AG04450 (cell line): ENCODE data around the gene TRIP10. TPM values are rescaled to one million over a fixed set of nuclear protein-coding genes. Genes with fewer than 3 reads are reported as not detected.

ENCODE experiments used
- CTCF ChIA-PET: fragments of 300-600, 350-600 bp; formaldehyde crosslinking; extraction: SDS; loops from one replicate; lab custom pipeline; 2022; ENCODE audit warnings: antibody characterized with exemption, inconsistent platforms; lab: Charles Lee
- POLR2A ChIA-PET: fragments of 350-600 bp; formaldehyde crosslinking; extraction: SDS; loops from one replicate; lab custom pipeline; 2021; ENCODE audit warnings: antibody characterized with exemption, inconsistent platforms; lab: Yijun Ruan, JAX
- DNase-seq: peaks from one replicate; pipeline ENCODE4 v3.0.0-alpha.2; 2011; ENCODE audit warnings: low read depth, low spot score
- H3K27ac ChIP-seq: one replicate; pipeline ENCODE4 v1.5.1; 2012; ENCODE audit warnings: low read depth, low read length, control low read depth
- H3K27me3 ChIP-seq: one replicate; pipeline ENCODE4 v1.6.0; 2012; ENCODE audit warnings: low read length; ENCODE audit not compliant: control insufficient read depth, insufficient read depth
- H3K4me3 ChIP-seq: 2 replicates; pipeline ENCODE4 v1.5.1; 2011; ENCODE audit warnings: mild to moderate bottlenecking, low read depth, low read length, control low read depth
- H3K9me3 ChIP-seq: 2 replicates; pipeline ENCODE4 v1.5.1; 2012; ENCODE audit warnings: low read length; ENCODE audit not compliant: control insufficient read depth, insufficient read depth
- polyA plus RNA-seq: library from polyadenylated mRNA; depleted of rRNA; stranded (reverse); fragments of >200 nt; gene quantifications from 2 replicates; pipeline ENCODE4 v1.2.3, GENCODE V29; 2011
- TF ChIP-seq, protein P1 (sequence below): IDR thresholded peaks from 2 replicates; pipeline ENCODE4 v1.5.1; 2011; ENCODE audit warnings: low read depth, low read length, control low read depth, inconsistent platforms

Gene TRIP10
- polyA plus RNA-seq, 1 experiment = 29.3 TPM

DNA sequence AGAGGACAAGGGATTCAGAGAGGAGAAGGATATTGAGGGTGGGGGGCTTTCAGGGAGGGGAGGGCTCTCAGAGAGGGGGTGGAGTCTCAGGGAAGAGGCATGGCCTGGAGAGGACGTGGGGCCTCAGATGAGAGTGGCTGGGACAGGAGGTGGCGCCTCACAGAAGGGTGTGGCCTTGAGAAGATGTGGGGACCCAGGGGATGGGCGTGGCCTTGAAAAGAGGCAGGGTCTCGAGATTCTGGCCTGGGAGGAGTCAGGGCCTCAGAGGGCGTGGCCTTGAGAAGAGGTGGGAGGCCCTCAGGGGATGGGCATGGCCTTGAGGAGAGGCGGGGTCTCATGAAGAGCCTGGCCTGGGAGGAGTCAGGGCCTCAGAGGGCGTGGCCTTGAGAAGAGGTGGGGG is 45.8 kb upstream of the TRIP10 start:
- TF ChIP-seq, protein P1, sequence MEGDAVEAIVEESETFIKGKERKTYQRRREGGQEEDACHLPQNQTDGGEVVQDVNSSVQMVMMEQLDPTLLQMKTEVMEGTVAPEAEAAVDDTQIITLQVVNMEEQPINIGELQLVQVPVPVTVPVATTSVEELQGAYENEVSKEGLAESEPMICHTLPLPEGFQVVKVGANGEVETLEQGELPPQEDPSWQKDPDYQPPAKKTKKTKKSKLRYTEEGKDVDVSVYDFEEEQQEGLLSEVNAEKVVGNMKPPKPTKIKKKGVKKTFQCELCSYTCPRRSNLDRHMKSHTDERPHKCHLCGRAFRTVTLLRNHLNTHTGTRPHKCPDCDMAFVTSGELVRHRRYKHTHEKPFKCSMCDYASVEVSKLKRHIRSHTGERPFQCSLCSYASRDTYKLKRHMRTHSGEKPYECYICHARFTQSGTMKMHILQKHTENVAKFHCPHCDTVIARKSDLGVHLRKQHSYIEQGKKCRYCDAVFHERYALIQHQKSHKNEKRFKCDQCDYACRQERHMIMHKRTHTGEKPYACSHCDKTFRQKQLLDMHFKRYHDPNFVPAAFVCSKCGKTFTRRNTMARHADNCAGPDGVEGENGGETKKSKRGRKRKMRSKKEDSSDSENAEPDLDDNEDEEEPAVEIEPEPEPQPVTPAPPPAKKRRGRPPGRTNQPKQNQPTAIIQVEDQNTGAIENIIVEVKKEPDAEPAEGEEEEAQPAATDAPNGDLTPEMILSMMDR = no peak
- ChIA-PET CTCF (no interaction called here), POLR2A (no interaction called here)
- H3K27ac ChIP-seq = no peak overlapping the region
- H3K27me3 ChIP-seq = no peaks in the 10 kb centered on the region
- DNase-seq = no peak
- no peak overlapping the region for H3K4me3 ChIP-seq
- H3K9me3 ChIP-seq = peaks cover 19% of the 10 kb centered on the region

DNA sequence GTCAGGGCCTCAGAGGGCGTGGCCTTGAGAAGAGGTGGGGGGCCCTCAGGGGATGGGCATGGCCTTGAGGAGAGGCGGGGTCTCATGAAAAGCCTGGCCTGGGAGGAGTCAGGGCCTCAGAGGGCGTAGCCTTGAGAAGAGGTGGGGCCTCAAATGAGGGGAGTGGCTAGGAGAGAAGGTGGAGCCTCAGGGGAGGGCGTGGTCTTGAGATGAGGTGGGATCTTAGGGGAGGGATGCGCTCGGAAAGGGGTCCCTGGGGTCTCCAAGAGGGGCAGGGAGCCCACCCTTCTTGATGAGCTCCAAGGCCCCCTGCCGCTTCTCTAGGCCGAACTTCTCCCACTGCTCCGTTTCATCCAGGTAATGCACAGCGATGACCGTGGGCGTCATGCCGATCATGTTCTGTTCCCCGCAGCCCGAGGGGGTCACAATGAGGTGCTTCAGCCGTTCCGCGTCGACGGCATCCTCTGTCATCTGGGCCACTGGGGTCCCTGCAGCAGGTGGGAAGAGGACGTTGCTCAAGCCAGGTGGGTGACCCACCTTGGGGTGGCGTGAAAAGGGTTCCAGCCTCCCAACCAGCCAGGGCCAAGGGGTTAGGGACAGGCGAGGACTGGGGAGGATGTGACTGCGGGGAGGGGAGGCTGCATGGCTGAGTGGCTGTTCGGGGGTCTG is 45.2 kb upstream of the TRIP10 start:
- ChIA-PET POLR2A (no interaction called here), CTCF (no interaction called here)
- TF ChIP-seq, protein P1 = no peak
- no peak for DNase-seq
- no peak overlapping the region for H3K27ac ChIP-seq
- H3K4me3 ChIP-seq = no peak overlapping the region
- peaks cover 19% of the 10 kb centered on the region for H3K9me3 ChIP-seq
- no peaks in the 10 kb centered on the region for H3K27me3 ChIP-seq

DNA sequence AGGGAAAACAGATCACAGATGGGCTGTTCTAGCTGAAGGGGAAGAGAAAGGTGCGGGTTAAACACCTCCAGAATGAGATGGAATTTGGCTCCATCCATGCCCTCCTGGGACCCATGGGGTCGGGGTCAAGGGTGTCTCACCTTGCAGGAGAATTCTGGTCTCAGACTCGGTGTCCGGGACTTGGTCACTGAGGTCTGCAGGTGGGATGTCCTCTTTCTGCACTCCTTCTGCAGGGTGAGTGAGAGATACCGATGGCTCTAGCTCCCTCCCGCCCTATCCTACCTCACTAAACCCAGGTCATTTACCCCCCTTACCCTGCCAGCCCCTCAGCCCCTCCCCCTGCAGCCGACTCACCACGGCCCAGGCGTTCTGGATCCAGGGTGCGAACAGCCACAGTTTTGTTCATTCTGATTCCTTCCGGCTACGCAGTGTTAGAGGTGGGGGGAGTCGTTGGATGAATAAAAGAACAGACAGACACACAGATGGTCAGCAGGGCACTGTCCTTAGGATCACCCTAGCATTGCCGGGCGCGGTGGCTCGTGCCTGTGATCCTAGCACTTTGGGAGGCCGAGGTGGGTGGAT is 43.1 kb upstream of the TRIP10 start:
- no peak for DNase-seq
- Histone ChIP-seq H3K27ac (no peak overlapping the region), H3K9me3 (peaks cover 19% of the 10 kb centered on the region), H3K27me3 (no peaks in the 10 kb centered on the region), H3K4me3 (no peak overlapping the region)
- ChIA-PET POLR2A (no interaction called here), CTCF (interaction anchor here (1.7 kb wide), 1 partner anchor 167 kb away, joined by 4 read pairs; no protein-coding TSS in a partner anchor)
- TF ChIP-seq, protein P1 = no peak

DNA sequence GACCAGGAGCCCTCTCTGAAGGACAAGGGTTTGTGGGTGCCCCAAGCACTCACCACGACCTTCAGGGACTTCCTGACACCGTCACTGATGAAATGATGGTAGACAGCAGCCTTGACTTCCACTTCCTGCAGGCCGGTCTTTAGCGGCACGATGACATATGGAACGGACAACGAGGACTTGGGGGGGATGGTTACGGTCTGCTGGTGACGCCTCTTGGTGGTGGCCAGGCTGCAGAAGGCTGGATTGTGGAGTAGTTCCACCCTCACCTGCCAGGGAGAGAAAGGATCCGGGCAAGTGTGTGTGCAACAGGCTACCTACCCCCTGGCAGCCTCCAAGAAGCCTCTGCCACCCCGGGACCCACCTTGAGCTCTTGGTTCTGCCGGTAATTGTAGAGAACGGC is 42.2 kb upstream of the TRIP10 start:
- TF ChIP-seq, protein P1 = no peak
- no peak overlapping the region for H3K4me3 ChIP-seq
- DNase-seq = no peak
- CTCF ChIA-PET = interaction anchor here (1.7 kb wide), 1 partner anchor 166 kb away, joined by 4 read pairs; no protein-coding TSS in a partner anchor
- POLR2A ChIA-PET = no interaction called here
- H3K27me3 ChIP-seq = no peaks in the 10 kb centered on the region
- H3K9me3 ChIP-seq = peaks cover 19% of the 10 kb centered on the region
- no peak overlapping the region for H3K27ac ChIP-seq

DNA sequence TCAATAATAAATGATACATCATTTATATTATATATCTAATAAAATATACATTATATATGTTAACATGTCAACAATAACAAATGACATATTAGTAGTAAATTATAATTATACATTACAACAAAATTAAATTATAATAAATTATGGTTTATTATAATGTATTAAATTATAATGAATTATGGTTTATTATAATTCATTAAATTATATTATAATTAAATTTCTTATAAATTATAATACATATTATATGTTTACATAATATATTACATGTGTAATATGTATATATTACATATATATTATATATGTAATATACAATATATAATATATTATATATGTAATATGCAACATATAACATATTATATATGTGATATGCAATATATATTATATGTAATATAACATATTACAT is 39.5 kb upstream of the TRIP10 start:
- DNase-seq = no peak
- H3K27ac ChIP-seq = no peak overlapping the region
- ChIA-PET POLR2A (no interaction called here), CTCF (no interaction called here)
- H3K4me3 ChIP-seq = no peak overlapping the region
- TF ChIP-seq, protein P1 = no peak
- H3K9me3 ChIP-seq = no peaks in the 10 kb centered on the region
- no peaks in the 10 kb centered on the region for H3K27me3 ChIP-seq
